Stimulated activated CD8-positive, alpha-beta memory T cell treated with anti-CD3 and anti-CD28 coated beads, Interleukin-7, amount 100 ng/mL, for 24 hours (primary cell): ENCODE results near the gene DNASE2.

Experiments
- DNase-seq: peaks from one replicate; pipeline ENCODE4 v3.0.0-alpha.2; 2020; ENCODE audit warnings: low read depth

The DNASE2 gene

GRCh38 chr19:12834566-12834943, 46.7 kb downstream of the DNASE2 start, which contains the start of gene RTBDN:
Gene RTBDN (minus strand): TSS chr19:12834579. CDS start chr19:12829979, 4,600 bp downstream.
- no peak for DNase-seq

GRCh38 chr19:12833738-12834565, 47.3 kb downstream of the DNASE2 start:
- no peak for DNase-seq

- DNase-seq: no peak
Observed at GRCh38 chr19:12833418-12833737, 47.9 kb downstream of the DNASE2 start.

- no peak for DNase-seq
Observed at GRCh38 chr19:12828494-12828893, 52.8 kb downstream of the DNASE2 start.

DNA sequence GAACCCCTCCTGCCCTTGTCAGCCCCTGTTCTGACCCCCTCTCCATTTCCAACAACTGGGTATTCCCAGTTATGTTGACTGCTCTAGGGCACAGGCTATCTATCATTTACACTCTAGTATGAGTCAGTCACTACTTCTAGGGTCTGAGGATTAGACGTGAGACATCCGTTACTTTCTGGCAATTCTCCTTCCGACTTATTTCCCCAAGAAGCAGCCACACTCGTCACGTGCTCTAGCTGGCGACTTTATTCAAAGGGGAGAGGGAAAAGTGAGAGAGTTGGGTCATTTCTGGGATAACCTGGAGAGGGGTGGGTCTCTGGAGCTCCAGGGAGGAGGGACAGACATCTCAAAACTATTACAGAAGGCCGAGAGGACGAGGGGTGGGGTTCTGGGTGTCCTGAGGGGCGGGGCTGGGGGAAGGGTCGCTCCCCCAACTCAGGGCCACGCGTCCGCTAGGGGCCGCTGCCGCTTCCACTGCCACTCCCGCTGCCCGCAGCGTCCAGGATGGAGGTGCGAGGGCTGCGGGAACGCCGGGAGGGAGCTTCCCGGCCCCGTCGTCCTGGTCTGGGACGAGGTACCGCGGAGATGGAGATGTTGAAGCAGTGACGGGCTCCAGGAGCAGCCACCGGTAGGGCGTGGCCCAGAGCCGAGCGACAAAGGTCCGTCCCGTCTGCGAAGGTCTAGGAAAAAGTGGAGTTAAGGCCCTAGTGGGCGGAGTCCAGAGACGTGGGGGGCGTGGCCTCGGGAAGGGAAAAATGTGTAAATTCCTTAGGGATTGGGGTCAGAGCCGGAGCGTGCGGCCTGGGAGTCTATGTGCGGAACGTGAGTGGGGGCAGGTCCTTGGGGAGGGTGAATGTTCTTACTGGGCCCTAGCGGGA, 55.8 kb downstream of the DNASE2 start:
- no peak for DNase-seq
